NCI-H446 treated with DMSO at 0.1 percent for 48 hours (cell line): ENCODE results near the gene ITGA11.

Experiments
- DNase-seq: peaks from one replicate; lab custom pipeline; 2025; lab: John Stamatoyannopoulos, UW

ITGA11 gene

DNA sequence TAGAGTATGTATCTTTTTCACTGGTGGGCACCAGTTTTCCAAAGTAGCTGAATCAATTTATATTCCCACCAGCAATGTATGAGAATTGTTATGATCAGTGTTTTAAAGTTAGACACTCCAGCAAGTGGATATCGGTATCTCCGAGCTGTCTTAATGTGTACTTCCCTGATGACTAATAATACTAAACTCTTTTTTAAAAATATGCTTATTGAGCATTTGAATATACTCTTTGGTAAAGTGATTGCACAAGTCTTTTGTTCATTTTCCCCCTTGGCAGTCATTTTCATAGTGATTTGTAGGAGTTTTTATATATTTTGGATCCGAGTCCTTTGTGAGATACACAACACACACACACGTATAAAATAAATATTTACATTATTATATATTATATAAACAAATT lies 166.9 kb downstream of the ITGA11 start:
- DNase-seq, result no peak

DNA sequence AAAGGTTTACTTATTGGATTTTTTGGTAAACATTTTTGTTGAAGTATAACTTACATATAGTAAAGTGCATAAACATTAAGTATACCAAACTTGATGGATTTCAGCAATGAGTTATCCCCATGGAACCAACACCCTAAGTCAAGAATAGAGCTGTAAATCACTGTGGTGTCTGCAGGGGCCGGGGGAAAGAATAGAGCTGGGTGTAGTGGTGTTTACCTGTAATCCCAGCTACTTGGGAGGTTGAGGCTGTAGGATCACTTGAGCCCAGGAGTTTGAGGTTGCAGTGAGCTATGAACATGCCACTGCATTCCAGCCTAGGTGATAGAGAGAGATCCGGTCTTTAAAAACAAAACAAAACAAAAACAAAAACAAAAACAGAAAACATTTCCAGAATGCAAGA lies 167.7 kb downstream of the ITGA11 start:
- no peak for DNase-seq

DNA sequence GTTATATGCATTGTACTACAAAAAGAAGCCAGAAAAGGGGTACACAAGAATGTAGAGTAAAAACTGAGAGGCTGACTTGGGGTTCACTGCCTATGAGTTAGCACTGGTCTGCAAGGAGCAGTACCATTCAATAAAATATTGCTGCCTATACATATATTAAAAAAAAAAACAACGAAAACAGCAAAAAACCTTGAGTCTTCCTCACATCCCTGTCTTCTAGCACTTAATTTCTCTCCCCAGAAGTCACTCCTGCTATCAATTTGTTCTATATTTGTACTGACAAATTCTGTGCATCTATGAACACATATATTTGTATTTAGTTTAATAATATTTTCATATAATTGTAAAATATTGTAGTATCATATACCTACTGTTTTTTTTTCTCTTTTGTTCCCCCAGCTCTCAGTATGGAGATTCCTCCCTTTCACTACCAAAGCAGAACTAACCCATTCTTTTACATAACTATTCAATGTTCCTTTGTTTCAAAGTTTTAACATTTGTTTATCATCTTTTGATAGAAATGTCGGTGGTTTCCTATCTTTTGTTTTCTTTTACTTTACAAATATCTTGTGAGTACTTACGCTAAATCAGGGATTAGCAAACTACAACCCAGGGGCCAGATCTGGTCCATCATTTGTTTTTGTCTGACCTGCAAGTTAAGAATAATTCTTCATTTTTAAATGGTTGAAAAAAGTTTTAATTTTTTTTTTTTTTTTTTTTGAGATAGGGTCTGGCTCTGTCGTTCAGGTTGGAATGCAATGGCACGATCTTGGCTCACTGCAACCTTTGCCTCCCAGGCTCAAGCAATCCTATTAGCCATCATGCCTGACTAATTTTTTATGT lies 169.2 kb downstream of the ITGA11 start:
- DNase-seq, result no peak

DNA sequence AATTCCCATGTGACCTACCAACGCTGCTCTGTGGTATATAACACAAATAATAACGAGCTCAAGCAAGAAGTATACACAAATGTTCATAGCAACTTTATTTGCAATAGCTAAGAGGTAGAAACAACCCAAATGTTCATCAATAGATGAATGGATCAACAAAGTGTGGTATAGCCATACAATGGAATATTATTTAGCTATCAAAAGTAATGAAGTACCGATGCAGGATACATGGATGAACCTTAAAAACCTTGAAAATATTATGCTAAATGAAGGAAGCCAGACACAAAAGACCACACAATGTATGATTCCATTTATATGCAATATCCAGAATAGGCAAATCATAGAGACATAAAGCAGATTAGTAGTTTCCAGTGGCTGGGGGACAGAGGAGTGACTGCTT lies 170.0 kb downstream of the ITGA11 start:
- DNase-seq, result no peak

DNA sequence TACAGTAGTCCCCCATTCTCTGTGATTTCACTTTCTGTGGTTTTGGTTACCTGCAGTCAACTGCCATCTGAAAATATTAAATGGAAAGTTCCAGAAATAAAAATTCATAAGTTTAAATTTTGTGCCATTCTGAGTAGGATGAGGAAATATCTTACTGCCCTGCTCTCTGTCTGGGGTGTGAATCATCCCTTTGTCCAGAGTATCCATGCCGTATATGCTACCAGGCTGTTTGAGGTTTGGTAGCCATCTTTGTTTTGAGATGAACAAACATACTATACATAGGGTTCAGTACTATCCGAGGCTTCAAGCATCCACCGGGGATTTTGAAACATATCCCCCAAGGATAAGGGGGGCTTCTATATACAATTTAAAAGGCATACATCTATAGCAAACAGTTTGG lies 170.7 kb downstream of the ITGA11 start:
- no peak for DNase-seq

DNA sequence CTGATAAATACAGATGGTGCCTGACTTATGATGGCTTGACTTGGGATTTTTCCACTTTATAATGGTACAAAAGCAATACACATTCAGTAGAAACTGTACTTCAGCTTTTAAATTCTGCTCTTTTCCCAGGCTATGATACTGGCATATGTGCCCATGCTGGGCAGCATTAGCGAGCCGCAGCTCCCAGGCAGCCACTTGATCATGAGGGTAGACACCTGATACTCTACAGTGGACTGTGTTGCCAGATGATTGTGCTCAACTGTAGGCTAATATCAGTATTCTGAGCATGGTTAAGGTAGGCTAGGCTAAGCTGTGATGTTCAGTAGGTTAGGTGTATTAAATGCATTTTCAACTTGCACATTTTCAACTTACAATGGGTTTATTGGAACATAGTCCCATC lies 172.1 kb downstream of the ITGA11 start:
- no peak for DNase-seq

DNA sequence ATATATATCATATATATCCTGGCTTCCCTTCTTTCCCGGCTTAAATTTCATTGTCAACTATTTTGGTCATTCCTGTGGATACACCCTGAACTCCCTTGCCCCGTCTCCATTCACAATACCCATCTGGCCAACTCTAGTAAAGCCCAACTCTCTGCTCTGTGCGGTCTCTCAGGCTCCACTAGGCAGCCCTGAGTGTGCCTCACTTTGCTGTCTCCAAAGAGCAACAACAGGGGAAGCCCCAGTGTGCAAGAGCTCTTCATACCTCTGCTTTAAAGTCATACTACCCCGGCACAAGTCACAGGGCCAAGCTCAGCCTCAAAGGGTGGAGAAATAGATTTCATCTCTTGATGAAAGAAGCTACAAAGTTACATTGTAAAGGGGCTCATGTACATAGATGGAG lies 173.3 kb downstream of the ITGA11 start:
- DNase-seq, result no peak

DNA sequence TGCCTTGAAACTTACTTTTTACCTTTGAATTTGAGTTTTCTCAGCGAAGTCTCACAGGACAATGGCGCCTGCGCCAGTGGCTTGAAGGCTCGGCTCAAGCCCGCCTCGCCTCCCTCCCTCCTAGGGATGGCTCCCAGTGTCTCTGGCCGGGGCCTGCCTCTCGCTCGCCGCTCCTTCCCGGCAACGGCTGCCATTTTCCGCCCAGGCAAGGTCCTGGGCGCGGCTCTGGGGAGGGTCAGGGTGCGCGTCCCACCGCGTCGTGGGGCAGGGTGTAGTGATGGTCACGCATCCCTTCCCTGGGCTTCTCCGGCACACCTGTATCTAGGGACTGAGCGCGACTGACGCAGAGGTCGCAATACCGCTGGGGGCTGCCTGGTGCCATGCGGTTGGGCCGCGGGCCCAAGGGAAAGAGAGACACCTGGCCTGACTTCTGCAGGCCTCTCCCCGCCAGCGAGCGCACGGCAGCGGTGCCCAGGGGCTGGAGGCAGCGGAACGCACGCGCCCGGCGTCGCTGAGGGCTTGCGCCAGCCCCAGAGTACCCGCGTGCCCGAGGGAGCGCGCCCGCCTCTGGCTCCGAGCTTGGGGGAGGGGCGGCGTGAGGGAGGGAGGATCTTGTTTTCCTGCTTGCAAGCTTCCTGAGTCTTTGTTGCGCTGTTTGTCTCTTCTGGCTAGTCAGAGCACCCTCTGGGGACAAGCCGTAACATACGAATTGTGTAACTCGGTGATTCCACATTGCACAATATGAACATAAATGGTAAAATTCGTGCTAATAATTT lies 175.1 kb downstream of the ITGA11 start:
- no peak for DNase-seq

DNA sequence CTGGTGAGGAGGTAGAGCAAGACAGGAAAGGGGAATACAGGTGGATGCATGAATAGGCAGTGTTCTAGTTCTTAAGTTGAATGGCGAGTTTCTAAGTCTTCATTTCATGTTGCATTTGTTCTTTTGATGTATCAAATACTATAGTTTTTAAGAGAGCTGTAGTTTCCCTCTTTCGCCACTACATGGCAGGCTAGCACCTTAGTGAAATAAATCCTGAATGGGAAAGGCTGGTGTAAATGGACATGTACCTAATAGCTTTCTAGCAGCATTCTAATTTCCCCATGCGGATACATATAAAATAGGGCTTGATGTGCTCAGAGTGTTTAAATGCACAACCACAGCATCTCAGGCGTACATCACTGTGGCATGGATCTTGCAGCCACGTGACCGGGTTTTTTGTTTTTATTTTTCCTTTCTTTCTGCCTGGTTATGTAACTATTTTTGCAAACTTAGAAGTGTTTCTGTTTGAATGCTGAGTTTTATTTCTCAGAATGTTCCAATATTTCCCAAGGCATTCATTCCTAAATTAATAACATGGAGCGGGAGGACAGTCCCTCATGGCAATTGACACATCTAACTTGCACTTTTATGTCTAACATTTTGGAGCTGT lies 178.9 kb downstream of the ITGA11 start:
- DNase-seq, result peak; percentile 59

DNA sequence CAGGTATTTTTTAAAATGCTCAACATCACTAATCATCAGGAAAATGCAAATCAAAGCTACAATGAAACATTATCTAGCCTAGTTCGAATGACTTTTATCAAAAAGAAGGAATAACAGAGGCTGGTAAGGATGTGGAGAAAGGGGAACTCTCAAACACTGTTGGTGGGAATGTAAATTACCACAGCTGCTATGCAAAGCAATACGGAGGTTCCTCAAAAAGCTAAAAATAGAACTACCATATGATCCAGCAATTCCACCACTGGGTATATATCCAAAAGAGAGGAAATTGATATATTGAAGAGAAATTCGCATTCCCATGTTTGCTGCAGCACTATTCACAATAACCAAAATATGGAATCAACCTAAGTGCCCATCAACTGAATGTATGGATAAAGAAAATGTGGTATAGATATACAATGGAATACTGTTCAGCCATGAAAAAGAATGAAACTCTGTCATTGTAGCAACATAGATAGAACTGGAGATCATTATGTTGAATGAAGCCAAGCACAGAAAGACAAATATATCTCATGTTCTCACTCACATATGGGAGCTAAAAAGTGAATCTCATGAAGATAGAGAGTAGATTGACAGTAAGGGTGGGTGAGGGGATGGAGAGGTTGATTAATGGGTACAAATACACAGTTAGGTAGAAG lies 182.8 kb downstream of the ITGA11 start:
- DNase-seq, result no peak
